ENCODE measurements around the gene NPAS2. TPM values are rescaled to one million over a fixed set of nuclear protein-coding genes. Genes with fewer than 3 reads are reported as not detected.
A peak's percentile ranks its signal among the peaks of the same experiment; 100 is the strongest.

Gene NPAS2
- polyA plus RNA-seq, 4 donors, result 10.6 to 20.1 (median 11.8) TPM

- DNase-seq (ENCODE audit: low read depth in 4 of 4, low spot score in 3 of 4), result peak in 1 of 4 donors; percentile 5
Observed at GRCh38 chr2:100820523-100821254, 750 bp downstream of the NPAS2 start.

- DNase-seq (ENCODE audit: low read depth in 4 of 4, low spot score in 3 of 4), result no peak
Observed at GRCh38 chr2:100821255-100821910, 1.4 kb downstream of the NPAS2 start.

GRCh38 chr2:100821911-100822265 is 1.9 kb downstream of the NPAS2 start:
- DNase-seq (ENCODE audit: low read depth in 4 of 4, low spot score in 3 of 4), result no peak

GRCh38 chr2:100822587-100823248 is 2.8 kb downstream of the NPAS2 start:
- no peak for DNase-seq (ENCODE audit: low read depth in 4 of 4, low spot score in 3 of 4)

- no peak for DNase-seq (ENCODE audit: low read depth in 4 of 4, low spot score in 3 of 4)
Observed at GRCh38 chr2:100823665-100824438, 3.9 kb downstream of the NPAS2 start.

DNA sequence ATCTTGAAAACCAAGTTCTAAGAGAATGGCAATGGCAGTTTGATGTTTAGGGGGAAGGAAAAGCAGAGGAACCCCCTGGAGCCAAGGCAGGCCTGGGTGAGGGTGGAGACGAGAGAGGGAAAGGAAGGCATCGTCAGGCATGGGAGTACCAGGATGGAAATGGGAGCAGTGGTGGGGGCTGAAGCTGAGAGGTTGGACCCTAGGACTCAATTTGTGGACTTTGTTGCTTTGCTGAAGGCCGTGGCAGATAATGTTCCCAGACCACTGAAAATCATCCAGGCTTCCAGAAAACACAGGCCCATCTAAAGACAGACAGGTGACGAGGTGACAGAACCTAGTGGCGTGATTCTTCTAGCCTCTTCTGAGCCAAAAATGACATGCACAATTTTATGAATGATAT is 4.9 kb downstream of the NPAS2 start:
- DNase-seq (ENCODE audit: low read depth in 4 of 4, low spot score in 3 of 4), result no peak

GRCh38 chr2:100826494-100826893 is 6.6 kb downstream of the NPAS2 start:
- no peak for DNase-seq (ENCODE audit: low read depth in 4 of 4, low spot score in 3 of 4)

DNA sequence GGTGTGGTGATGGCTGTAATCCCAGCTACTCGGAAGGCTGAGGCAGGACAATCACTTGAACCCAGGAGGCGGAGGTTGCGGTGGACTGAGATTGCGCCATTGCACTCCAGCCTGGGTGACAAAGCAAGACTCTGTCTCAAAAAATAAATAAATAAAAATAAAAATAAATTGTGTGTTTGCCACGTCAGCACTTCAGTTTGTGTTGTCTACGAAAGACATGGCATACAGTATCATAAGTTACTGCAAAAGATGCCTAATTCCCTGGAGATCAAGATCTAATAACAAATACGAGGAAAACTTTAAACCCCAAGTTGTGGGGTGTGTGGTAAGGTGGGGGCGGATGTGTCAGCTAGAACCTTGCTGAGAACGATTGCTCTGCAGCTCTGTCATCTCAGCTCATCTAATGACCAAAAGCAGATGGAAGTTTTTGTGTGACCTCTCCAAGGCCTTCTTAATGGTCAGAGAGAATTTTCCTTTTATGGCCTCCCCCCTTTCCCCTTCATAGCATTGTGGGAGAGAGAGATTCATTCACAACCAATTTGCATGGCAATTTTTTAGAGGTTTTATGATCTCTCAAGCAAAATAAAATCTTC is 11.3 kb downstream of the NPAS2 start:
- peak in 1 of 4 donors; percentile 18 for DNase-seq (ENCODE audit: low read depth in 4 of 4, low spot score in 3 of 4)

GRCh38 chr2:100831831-100832230 is 11.9 kb downstream of the NPAS2 start:
- DNase-seq (ENCODE audit: low read depth in 4 of 4, low spot score in 3 of 4), result no peak

DNA sequence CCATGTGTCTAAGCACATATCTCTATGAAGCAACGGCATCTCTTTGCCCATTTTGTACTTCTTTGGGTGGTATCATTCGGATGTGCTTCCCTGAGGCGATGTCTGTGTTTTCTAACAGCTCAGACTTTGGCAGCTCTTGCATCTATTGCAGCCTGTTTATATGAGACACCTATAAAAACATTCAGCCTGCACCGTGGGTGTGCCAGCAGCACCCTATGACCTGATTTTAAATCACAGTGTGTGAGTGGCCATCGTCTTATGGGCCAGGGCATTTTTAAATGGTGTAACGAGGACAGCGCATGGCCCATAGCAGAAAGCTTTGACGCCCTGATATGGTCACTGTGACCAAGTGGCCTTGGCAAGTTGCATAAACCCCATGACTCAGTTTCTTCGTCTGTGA is 12.9 kb downstream of the NPAS2 start:
- no peak for DNase-seq (ENCODE audit: low read depth in 4 of 4, low spot score in 3 of 4)

DNA sequence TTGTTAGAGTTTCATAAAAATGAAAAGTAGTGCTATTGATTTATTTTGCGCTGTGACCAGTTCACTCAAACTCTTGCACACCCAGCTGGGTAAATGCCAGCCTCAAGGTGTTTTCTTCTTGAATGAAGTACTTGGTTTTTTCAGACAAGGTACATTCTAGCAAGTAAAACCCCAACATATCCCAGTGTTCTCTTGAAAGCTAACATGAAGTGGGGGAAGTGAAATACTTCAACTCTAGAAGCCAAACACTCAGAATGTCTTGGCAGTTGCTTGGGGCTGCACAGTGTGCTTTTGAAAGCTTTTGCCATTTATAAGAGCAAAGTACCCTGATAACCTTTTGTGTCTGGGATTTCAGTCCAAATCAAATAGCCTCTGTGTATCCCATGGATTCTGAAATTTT is 13.4 kb downstream of the NPAS2 start:
- peak in 1 of 4 donors; percentile 2 for DNase-seq (ENCODE audit: low read depth in 4 of 4, low spot score in 3 of 4)

GRCh38 chr2:100834221-100834620 is 14.3 kb downstream of the NPAS2 start:
- DNase-seq (ENCODE audit: low read depth in 4 of 4, low spot score in 3 of 4), result no peak

- no peak for DNase-seq (ENCODE audit: low read depth in 4 of 4, low spot score in 3 of 4)
Observed at GRCh38 chr2:100835006-100835659, 15.2 kb downstream of the NPAS2 start.

- no peak for DNase-seq (ENCODE audit: low read depth in 4 of 4, low spot score in 3 of 4)
Observed at GRCh38 chr2:100840519-100840918, 20.6 kb downstream of the NPAS2 start.

DNA sequence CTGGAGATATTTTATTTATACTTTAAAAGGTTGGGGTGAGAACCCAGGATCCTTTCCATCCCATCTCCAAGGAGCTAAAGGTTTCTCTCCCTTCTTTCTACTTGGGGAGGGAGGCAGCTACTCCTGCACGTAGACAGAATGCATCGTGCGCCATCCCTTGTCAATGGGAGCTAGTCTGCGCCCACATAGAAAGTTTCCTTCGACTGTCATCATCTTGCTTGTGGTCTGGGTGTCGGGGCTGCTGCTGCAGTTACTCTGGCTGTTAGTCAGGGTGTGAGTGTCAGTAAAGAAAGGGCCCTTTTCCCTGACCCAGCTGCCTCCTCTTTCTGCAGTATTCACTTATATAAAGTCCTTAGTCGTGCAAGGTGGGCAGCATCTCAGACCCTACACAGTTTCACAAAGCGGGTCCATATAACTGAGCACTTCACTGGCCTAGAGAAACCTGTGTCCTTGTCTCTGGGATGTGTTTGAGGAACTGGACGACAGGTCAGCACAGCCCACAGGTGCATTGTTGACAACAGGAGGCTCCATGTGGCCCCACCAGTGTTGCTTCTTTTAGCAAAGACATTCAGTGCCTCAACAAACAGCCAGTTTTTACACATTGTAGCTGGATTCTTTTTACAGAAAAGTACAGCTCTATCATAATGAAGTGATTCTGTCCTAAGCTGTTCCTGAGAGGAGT is 22.4 kb downstream of the NPAS2 start:
- no peak for DNase-seq (ENCODE audit: low read depth in 4 of 4, low spot score in 3 of 4)

DNA sequence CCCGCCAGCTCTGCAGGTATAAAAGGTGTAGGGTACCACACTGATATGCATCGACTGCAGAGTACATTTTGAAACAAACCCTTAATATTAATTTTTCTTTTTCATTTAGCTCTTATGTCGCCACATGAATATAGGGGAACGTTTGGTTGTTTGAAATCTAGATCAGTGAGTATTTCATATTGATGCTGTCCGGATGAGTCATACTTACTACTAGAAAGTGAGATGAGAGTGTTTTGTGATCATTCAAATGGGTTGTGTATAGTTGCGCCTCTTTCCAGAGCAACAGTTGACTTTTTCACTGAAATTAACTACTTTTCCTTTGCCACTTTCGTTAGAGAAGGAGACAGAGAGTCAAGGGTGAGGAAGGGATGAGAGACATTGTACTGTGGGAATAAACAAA is 24.6 kb downstream of the NPAS2 start:
- no peak for DNase-seq (ENCODE audit: low read depth in 4 of 4, low spot score in 3 of 4)

- no peak for DNase-seq (ENCODE audit: low read depth in 4 of 4, low spot score in 3 of 4)
Observed at GRCh38 chr2:100845141-100845991, 25.4 kb downstream of the NPAS2 start.

- DNase-seq (ENCODE audit: low read depth in 4 of 4, low spot score in 3 of 4), result no peak
Observed at GRCh38 chr2:100846716-100847115, 26.8 kb downstream of the NPAS2 start.

GRCh38 chr2:100852447-100852846 is 32.5 kb downstream of the NPAS2 start:
- DNase-seq (ENCODE audit: low read depth in 4 of 4, low spot score in 3 of 4), result no peak

Measured in right renal pelvis (tissue), 4 donors.